GM23248 (cell line): Measurements from ENCODE around the gene PLCXD1. TPM values are rescaled to one million over a fixed set of nuclear protein-coding genes. Genes with fewer than 3 reads are reported as not detected.
"Not testable (repeated sequence)": the region's sequence is repeated elsewhere in the genome, so short reads cannot be mapped to it uniquely, and the experiment has no call there.

Source experiments
- DNase-seq: peaks from one replicate; pipeline ENCODE4 v3.0.0-alpha.2; 2015
- H2AFZ ChIP-seq: fragments of 200-600 bp; sonication (generic); 2 replicates; pipeline ENCODE4 v1.6.1; 2016; ENCODE audit warnings: antibody characterized with exemption
- H3F3A ChIP-seq: fragments of 200-600 bp; sonication (generic); 2 replicates; pipeline ENCODE4 v1.6.1; 2016; ENCODE audit warnings: mild to moderate bottlenecking, antibody characterized with exemption, mixed run types; ENCODE audit not compliant: insufficient read depth
- H3K27ac ChIP-seq: fragments of 200-600 bp; sonication (generic); 2 replicates; pipeline ENCODE4 v1.5.1; 2016; ENCODE audit warnings: mild to moderate bottlenecking
- H3K27me3 ChIP-seq: fragments of 200-600 bp; sonication (generic); replicated peaks from 2 replicates; pipeline ENCODE4 v1.6.1; 2016; ENCODE audit warnings: mild to moderate bottlenecking; ENCODE audit not compliant: insufficient read depth
- H3K36me3 ChIP-seq: fragments of 200-600 bp; sonication (generic); 2 replicates; pipeline ENCODE4 v1.6.1; 2016; ENCODE audit warnings: low read depth, mild to moderate bottlenecking
- H3K4me1 ChIP-seq: fragments of 200-600 bp; sonication (generic); 2 replicates; pipeline ENCODE4 v1.6.1; 2016; ENCODE audit warnings: mild to moderate bottlenecking; ENCODE audit not compliant: insufficient read depth
- H3K4me2 ChIP-seq: fragments of 200-600 bp; sonication (generic); one replicate; pipeline ENCODE4 v1.6.1; 2016; ENCODE audit warnings: mild to moderate bottlenecking; ENCODE audit not compliant: unreplicated experiment
- H3K4me3 ChIP-seq: fragments of 200-600 bp; sonication (generic); 2 replicates; pipeline ENCODE4 v1.5.1; 2016; ENCODE audit warnings: mild to moderate bottlenecking
- H3K79me2 ChIP-seq: fragments of 200-600 bp; sonication (generic); 2 replicates; pipeline ENCODE4 v1.6.1; 2016; ENCODE audit warnings: mild to moderate bottlenecking; ENCODE audit not compliant: insufficient read depth
- H3K9ac ChIP-seq: fragments of 200-600 bp; sonication (generic); 2 replicates; pipeline ENCODE4 v1.6.1; 2016; ENCODE audit warnings: mild to moderate bottlenecking
- H3K9me2 ChIP-seq: fragments of 200-600 bp; sonication (generic); 2 replicates; pipeline ENCODE4 v1.6.1; 2016; ENCODE audit warnings: mixed run types, mild to moderate bottlenecking, moderate library complexity; ENCODE audit not compliant: insufficient read depth
- H3K9me3 ChIP-seq: fragments of 200-600 bp; sonication (generic); one replicate; pipeline ENCODE4 v1.6.1; 2017; ENCODE audit warnings: low read depth
- H4K20me1 ChIP-seq: fragments of 200-600 bp; sonication (generic); 2 replicates; pipeline ENCODE4 v1.6.0; 2016; ENCODE audit not compliant: insufficient read depth
- EZH2 ChIP-seq: fragments of 200-600 bp; sonication (generic); IDR thresholded peaks from 2 replicates; pipeline ENCODE4 v1.6.1; 2018; ENCODE audit warnings: antibody characterized with exemption, mild to moderate bottlenecking; ENCODE audit not compliant: insufficient read depth, poor library complexity, severe bottlenecking
- EZH2phosphoT487 ChIP-seq: fragments of 200-600 bp; sonication (generic); IDR thresholded peaks from 2 replicates; pipeline ENCODE4 v1.6.1; 2018; ENCODE audit warnings: antibody characterized with exemption, moderate library complexity, mild to moderate bottlenecking, low read depth; ENCODE audit not compliant: insufficient read depth
- WGBS, 2 experiments: methylation state at CpG; one replicate each; pipeline ENCODE4 v1.1.6; 2015 to 2017; ENCODE audit warnings: low lambda C conversion rate in 2 of 2, low coverage in 1 of 2; ENCODE audit errors: missing lambda C conversion rate in 2 of 2; 5-methylcytosine and 5-hydroxymethylcytosine counted together
- in situ Hi-C: fragments of 300-500 bp; cut with MboI; formaldehyde crosslinking; loops from 2 replicates; pipeline ENCODE4 v1.15.0; 2020
- polyA plus RNA-seq: library from polyadenylated mRNA; unstranded; fragments of >200 nt; fragmentation: Nextera tagmentation; extraction: Ambion mirVana; gene quantifications from 2 replicates; pipeline ENCODE4 v1.2.1, GENCODE V29; 2016
- total RNA-seq: library from RNA; depleted of rRNA; stranded (reverse); fragments of >200 nt; shearing (Covaris generic); gene quantifications from 2 replicates; pipeline ENCODE4 v1.2.3, GENCODE V29; 2014

PLCXD1 gene
- total and polyA plus RNA-seq, 2 experiments from 2014 or later = 3.3 to 4.3 TPM

- in situ Hi-C loops = no loop called here
- Histone ChIP-seq H3K4me2 (peak overlapping the region; percentile 77), H3K79me2 (no peaks in the 10 kb centered on the region), H3K4me1 (no peaks in the 10 kb centered on the region), H3K36me3 (no peaks in the 10 kb centered on the region), H3K27me3 (no peaks in the 10 kb centered on the region), H3K9me2 (no peaks in the 10 kb centered on the region), H3K27ac (no peak overlapping the region), H3K9me3 (no peaks in the 10 kb centered on the region), H2AFZ (peak overlapping the region; percentile 80; the same call in 1 of the 2 replicates), H4K20me1 (no peaks in the 10 kb centered on the region), H3K9ac (no peak overlapping the region), H3F3A (no peaks in the 10 kb centered on the region), H3K4me3 (0 out of 2 replicates have a peak overlapping the region, but pooled peaks have one; percentile 75)
- no peak for DNase-seq
- 49 to 58% methylated on average over 19 of the region's 32 CpGs for WGBS, 2 experiments
- no peak for TF ChIP-seq EZH2
- TF ChIP-seq EZH2phosphoT487 = no peak
These were observed 5.7 kb upstream of the PLCXD1 start for GRCh38 chrX:275476-275966.

- peak overlapping the region; percentile 81 for H3K9ac ChIP-seq
- peak overlapping the region; percentile 77 for H3K4me2 ChIP-seq
- DNase-seq = peak; percentile 70
- H3K27me3 ChIP-seq = no peaks in the 10 kb centered on the region
- no peak overlapping the region for H3K27ac ChIP-seq
- no peaks in the 10 kb centered on the region for H3F3A ChIP-seq
- no peak for TF ChIP-seq EZH2phosphoT487
- no peak for TF ChIP-seq EZH2
- H3K36me3 ChIP-seq = no peaks in the 10 kb centered on the region
- 2 to 4% methylated on average over 30 to 32 of the region's 36 CpGs for WGBS, 2 experiments
- H4K20me1 ChIP-seq = no peaks in the 10 kb centered on the region
- H3K4me1 ChIP-seq = no peaks in the 10 kb centered on the region
- peak overlapping the region; percentile 80 for H2AFZ ChIP-seq
- H3K9me3 ChIP-seq = no peaks in the 10 kb centered on the region
- no peaks in the 10 kb centered on the region for H3K9me2 ChIP-seq
- H3K79me2 ChIP-seq = no peaks in the 10 kb centered on the region
- H3K4me3 ChIP-seq = peak overlapping the region; percentile 75
- in situ Hi-C loops = no loop called here
These were observed 5.1 kb upstream of the PLCXD1 start for GRCh38 chrX:275967-276580.

GRCh38 chrX:276581-277201 lies 4.5 kb upstream of the PLCXD1 start:
- Histone ChIP-seq H3F3A (no peaks in the 10 kb centered on the region), H3K27ac (no peak overlapping the region), H3K9ac (peak overlapping the region; percentile 81), H3K9me3 (no peaks in the 10 kb centered on the region), H4K20me1 (no peaks in the 10 kb centered on the region), H3K4me1 (no peaks in the 10 kb centered on the region), H3K27me3 (no peaks in the 10 kb centered on the region), H3K9me2 (no peaks in the 10 kb centered on the region), H3K36me3 (no peaks in the 10 kb centered on the region), H3K79me2 (no peaks in the 10 kb centered on the region), H2AFZ (peak overlapping the region; percentile 80), H3K4me2 (peak overlapping the region; percentile 77), H3K4me3 (peak overlapping the region; percentile 75)
- WGBS, 2 experiments = 18 to 28% methylated on average over 33 to 49 of the region's 49 CpGs
- peak; percentile 90 for DNase-seq
- in situ Hi-C loops = no loop called here
- TF ChIP-seq EZH2 = no peak
- no peak for TF ChIP-seq EZH2phosphoT487

- H3K4me3 ChIP-seq, H3K4me1 ChIP-seq, in situ Hi-C loops, H4K20me1 ChIP-seq, H3K79me2 ChIP-seq, H3K27ac ChIP-seq, H3F3A ChIP-seq, H3K36me3 ChIP-seq, H3K9me3 ChIP-seq, H3K27me3 ChIP-seq, H3K4me2 ChIP-seq, H2AFZ ChIP-seq, H3K9me2 ChIP-seq, DNase-seq, H3K9ac ChIP-seq: not testable (repeated sequence)
- 59 to 91% methylated on average over 18 to 45 of the region's 45 CpGs for WGBS, 2 experiments
These were observed 1.2 kb upstream of the PLCXD1 start for GRCh38 chrX:279757-280604.

- H3K4me1 ChIP-seq, H4K20me1 ChIP-seq, H3F3A ChIP-seq, H2AFZ ChIP-seq, H3K79me2 ChIP-seq, in situ Hi-C loops, H3K9me3 ChIP-seq, H3K9ac ChIP-seq, H3K4me2 ChIP-seq, H3K36me3 ChIP-seq, H3K9me2 ChIP-seq, H3K4me3 ChIP-seq, DNase-seq, H3K27me3 ChIP-seq, H3K27ac ChIP-seq: not testable (repeated sequence)
- 23% methylated on average over 23 of the region's 24 CpGs; no CpG with 5 or more reads in 1 of the 2 experiments for WGBS, 2 experiments
These were observed 459 bp upstream of the PLCXD1 start for GRCh38 chrX:280722-281121.

GRCh38 chrX:282000-282681 lies 960 bp downstream of the PLCXD1 start:
- H3K9me3 ChIP-seq, H3K9ac ChIP-seq, H3K27me3 ChIP-seq, H3F3A ChIP-seq, H2AFZ ChIP-seq, H4K20me1 ChIP-seq, H3K79me2 ChIP-seq, H3K4me1 ChIP-seq, DNase-seq, H3K4me2 ChIP-seq, H3K36me3 ChIP-seq, in situ Hi-C loops, H3K4me3 ChIP-seq, H3K27ac ChIP-seq, H3K9me2 ChIP-seq: not testable (repeated sequence)
- WGBS, 2 experiments = 76% methylated on average over 21 of the region's 21 CpGs
